DND-41 (cell line): ENCODE measurements around the gene KAZN.

Experiments
- EZH2 ChIP-seq: IDR thresholded peaks from 3 replicates; pipeline ENCODE4 v1.6.1; 2012; ENCODE audit warnings: borderline replicate concordance, low read depth, mild to moderate bottlenecking, moderate library complexity, low read length, inconsistent platforms; ENCODE audit not compliant: severe bottlenecking
- TF ChIP-seq, protein P1 (sequence below): IDR thresholded peaks from 2 replicates; pipeline ENCODE4 v1.5.1; 2012; ENCODE audit warnings: borderline replicate concordance, low read length, moderate library complexity, mild to moderate bottlenecking; ENCODE audit not compliant: poor library complexity, severe bottlenecking; ENCODE audit errors: extremely low read depth

DNA sequence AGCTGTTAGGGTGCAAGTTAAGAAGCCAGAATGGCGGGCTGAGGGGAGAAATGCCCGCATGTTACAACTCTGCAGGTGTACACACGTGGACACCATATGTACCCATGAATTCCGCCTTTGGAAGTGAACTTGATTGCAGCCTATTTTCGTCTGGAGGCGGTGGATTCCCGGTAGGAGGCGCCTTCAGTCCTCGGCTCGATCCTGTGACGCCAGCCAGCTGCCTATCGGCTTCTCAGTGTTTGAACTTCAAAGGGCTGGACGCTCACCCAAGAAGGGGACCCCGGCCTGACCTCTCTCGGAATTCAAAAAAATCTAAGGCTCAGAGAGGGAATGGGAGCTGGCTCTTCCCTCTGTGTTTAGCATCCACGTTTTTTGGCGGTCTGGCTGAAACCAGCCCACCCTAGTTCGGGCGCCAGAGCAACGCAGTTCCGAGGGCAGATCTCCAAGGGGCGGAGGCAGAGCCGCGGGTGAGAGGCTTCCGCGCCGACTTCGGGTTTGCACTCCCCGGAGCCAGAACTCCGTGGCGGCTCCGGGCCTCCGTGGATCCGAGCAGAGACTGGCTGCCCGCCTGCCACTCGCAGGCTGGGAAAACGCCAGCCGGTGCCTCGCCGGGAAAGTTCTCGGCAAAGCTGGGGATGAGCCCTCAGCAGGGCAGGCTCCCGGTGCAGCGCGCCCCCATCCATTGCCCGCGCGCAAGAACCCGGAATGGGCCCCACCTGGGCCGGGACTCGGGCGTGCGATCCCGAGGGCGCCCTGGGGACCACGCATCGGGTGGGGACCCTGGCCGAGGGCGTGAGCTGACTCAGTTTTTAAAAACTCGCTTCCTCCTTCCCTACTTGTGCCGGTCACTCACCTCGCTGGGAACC is 554.1 kb downstream of the KAZN start:
- TF ChIP-seq, protein P1, sequence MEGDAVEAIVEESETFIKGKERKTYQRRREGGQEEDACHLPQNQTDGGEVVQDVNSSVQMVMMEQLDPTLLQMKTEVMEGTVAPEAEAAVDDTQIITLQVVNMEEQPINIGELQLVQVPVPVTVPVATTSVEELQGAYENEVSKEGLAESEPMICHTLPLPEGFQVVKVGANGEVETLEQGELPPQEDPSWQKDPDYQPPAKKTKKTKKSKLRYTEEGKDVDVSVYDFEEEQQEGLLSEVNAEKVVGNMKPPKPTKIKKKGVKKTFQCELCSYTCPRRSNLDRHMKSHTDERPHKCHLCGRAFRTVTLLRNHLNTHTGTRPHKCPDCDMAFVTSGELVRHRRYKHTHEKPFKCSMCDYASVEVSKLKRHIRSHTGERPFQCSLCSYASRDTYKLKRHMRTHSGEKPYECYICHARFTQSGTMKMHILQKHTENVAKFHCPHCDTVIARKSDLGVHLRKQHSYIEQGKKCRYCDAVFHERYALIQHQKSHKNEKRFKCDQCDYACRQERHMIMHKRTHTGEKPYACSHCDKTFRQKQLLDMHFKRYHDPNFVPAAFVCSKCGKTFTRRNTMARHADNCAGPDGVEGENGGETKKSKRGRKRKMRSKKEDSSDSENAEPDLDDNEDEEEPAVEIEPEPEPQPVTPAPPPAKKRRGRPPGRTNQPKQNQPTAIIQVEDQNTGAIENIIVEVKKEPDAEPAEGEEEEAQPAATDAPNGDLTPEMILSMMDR = peak; percentile 20
- TF ChIP-seq EZH2 = peak; percentile 50
